Measurements from ENCODE around the gene PRDM11. TPM values are rescaled to one million over a fixed set of nuclear protein-coding genes. Genes with fewer than 3 reads are reported as not detected.
"Not testable (repeated sequence)": the region's sequence is repeated elsewhere in the genome, so short reads cannot be mapped to it uniquely, and the experiment has no call there.

Gene PRDM11
- polyA plus RNA-seq, 4 donors, result 18.1 to 25.3 (median 19.1) TPM

- DNase-seq (ENCODE audit: low read depth in 4 of 4, low spot score in 2 of 4), result no peak
Observed at GRCh38 chr11:45226901-45227300, 80.5 kb downstream of the PRDM11 start.

GRCh38 chr11:45227836-45228235 lies 81.4 kb downstream of the PRDM11 start:
- DNase-seq (ENCODE audit: low read depth in 4 of 4, low spot score in 2 of 4), result no peak

GRCh38 chr11:45229401-45230020 lies 83.1 kb downstream of the PRDM11 start:
- no peak for DNase-seq (ENCODE audit: low read depth in 4 of 4, low spot score in 2 of 4)

- no peak for DNase-seq (ENCODE audit: low read depth in 4 of 4, low spot score in 2 of 4)
Observed at GRCh38 chr11:45232341-45233080, 86.1 kb downstream of the PRDM11 start.

DNA sequence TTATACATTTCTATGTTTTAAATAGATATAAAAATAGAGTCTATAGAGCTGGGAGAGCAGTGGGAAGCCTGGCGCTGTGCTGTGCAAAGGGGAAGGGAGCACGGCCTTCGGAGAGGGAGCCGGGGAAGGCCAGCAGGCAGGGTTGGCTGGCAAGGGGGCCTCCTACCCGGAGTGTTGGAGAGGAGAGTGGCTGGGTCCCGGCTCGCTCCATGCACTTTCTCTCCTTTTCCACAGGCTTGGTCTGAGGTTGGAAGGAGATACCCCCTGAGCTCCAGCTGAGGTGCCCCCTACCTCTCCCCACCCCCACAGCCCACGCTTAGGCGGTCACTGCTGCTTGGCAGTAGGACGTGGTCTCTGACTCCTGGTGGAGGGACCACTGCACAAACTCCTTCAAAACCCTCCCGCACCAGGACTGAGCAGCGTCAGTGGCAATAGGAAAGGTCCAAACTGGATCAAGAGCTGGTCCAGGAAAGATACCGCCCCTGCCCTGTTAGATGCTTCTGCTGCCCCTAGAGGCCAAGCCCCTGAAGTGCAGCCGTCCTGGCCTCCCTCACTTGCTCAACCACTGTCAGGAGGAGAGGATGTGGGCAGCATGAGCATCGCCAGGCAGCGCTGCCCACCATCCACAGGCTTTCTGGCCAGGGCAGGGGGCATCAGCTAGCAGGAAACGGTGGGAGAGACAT lies 86.8 kb downstream of the PRDM11 start:
- DNase-seq (ENCODE audit: low read depth in 4 of 4, low spot score in 2 of 4), result peak in 2 of 4 donors; percentile 13 to 25

GRCh38 chr11:45233804-45234170 lies 87.3 kb downstream of the PRDM11 start:
- no peak for DNase-seq (ENCODE audit: low read depth in 4 of 4, low spot score in 2 of 4)

DNA sequence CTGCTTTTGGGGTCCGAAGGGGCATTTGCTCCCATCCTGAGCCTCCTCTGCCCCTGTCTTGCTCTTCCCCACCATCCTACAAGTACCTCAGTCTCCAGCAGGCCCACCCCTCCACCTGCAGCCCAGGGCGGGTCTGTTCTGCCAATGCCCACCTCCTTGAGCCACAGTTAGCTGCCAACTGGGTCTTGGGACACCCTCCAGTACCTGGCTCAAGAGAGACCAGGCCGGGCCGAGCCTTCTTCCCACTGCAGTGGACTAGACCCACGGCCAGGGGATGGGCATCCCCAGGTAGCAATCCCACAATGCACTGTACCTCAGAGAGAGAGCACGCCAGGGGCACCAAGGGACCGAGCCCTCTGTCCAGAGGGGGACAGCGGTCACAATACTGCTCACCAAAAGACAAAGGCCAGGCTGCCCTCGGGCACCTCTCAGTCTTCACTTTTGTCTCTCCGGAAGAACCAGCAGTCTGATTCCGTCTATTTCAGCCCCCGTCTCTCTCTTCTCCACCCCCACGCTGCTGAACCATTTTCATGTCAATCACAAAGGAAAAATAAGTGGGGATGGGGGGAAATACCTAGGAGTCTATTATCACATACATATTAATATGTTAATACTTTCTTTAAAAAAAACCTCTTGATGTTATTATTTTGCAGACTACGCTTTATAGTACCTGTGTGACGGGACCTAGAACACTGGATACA lies 88.0 kb downstream of the PRDM11 start:
- no peak for DNase-seq (ENCODE audit: low read depth in 4 of 4, low spot score in 2 of 4)

GRCh38 chr11:45237711-45238315 lies 91.4 kb downstream of the PRDM11 start:
- no peak for DNase-seq (ENCODE audit: low read depth in 4 of 4, low spot score in 2 of 4)

DNA sequence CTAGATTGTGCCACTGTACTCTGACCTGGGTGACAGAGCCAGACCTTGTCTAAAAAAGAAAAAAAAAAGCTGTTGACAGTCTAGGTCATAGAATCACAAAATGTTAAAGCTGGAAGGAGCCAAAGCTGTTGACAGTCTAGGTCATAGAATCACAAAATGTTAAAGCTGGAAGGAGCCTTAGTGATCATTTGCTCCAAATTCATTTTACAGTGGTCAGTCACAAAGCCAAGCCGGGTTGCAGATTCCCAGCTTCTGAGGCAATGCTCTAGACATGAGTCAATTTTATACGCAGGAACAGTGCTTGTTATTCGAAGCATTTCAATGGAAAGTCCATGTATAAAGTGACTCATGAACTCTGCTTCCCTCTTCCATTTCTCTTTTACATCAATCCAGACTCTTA lies 92.3 kb downstream of the PRDM11 start:
- no peak for DNase-seq (ENCODE audit: low read depth in 4 of 4, low spot score in 2 of 4)

DNA sequence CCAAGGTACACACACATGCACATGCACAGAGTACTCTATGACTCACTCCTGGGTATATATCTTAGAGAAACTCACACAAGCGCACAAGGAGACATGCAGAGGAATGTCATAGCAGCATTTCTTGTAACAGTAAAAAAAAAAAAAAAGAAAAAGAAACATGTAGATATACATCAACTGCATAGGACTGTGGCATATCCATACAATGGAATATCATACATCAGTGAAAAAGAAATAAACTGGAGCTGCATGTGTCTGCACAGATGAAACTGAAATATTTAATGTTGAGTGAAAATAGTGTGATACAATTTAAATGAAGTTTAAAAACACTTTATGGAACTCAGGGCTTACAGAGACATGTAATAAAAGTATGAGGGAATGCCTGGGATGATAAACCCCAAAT lies 93.3 kb downstream of the PRDM11 start:
- no peak for DNase-seq (ENCODE audit: low read depth in 4 of 4, low spot score in 2 of 4)

GRCh38 chr11:45243967-45244366 lies 97.5 kb downstream of the PRDM11 start:
- no peak for DNase-seq (ENCODE audit: low read depth in 4 of 4, low spot score in 2 of 4)

DNA sequence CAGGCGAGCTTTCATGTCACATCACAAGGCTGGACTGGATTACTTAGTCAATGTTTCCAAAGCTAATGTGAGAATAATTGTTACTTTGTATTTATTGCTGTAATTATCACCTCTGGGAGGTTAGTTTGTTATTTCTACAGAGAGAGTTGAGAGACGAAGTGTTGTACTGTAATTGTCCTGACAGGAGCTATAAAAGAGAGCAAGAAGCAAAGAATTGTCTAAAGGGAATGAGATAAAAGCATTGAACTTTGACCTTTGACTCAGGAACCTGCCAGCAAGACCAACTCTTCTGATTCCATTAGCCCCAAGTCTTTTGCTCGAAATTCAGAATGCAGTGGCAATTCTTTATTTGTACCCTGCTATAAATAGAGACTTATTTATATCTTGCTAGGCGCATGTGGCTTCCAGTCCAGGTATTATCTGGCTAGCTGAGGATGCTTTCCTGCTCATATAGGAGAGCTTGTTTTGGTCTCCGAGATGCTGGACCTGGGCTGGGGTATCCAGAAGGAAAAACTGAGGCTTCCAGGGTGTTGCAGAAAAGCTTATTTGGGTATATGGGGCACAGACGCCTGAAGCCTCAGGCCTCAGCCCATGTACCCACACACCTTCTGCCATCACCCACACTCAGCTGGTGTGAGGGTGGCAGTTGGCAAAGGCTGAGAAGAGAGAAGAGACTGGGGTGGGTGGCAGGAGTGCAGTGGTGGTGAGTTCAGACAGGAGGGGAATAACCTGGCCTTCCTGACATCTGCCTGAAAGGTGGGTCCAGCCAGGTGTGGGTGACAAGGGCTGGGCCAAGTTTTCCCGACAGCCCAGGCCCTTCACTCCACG lies 99.0 kb downstream of the PRDM11 start:
- DNase-seq (ENCODE audit: low read depth in 4 of 4, low spot score in 2 of 4), result no peak

DNA sequence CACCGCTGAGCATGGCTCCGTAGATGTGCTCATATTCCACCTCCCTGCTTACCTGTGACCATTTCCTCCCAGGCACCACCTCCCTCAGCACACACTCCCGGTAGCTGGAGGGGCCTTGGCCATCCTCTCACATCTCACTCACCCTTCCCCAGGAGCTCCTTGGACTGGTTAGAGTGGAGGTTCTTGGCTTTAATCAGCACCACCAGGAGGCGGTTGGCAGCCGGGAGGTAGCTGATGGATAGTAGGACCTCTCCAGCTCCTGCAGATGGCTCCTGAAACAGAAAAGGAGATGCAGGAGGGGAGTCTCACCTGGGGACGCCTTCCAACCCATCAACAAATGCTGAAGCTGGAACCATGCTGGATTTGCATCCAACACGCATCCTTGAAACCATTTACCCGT lies 99.8 kb downstream of the PRDM11 start:
- DNase-seq (ENCODE audit: low read depth in 4 of 4, low spot score in 2 of 4), result no peak

- DNase-seq (ENCODE audit: low read depth in 4 of 4, low spot score in 2 of 4), result no peak
Observed at GRCh38 chr11:45247433-45247832, 101.0 kb downstream of the PRDM11 start.

GRCh38 chr11:45248501-45249011 lies 102.1 kb downstream of the PRDM11 start:
- DNase-seq (ENCODE audit: low read depth in 4 of 4, low spot score in 2 of 4), result no peak

GRCh38 chr11:45249372-45249771 lies 102.9 kb downstream of the PRDM11 start:
- not testable (repeated sequence) for DNase-seq (ENCODE audit: low read depth in 4 of 4, low spot score in 2 of 4)

- DNase-seq (ENCODE audit: low read depth in 4 of 4, low spot score in 2 of 4), result peak in 2 of 4 donors; percentile 13 to 37
Observed at GRCh38 chr11:45250035-45250718, 103.7 kb downstream of the PRDM11 start.

- DNase-seq (ENCODE audit: low read depth in 4 of 4, low spot score in 2 of 4), result no peak
Observed at GRCh38 chr11:45252134-45252856, 105.9 kb downstream of the PRDM11 start.
